ENCODE results near the gene GALE.

GRCh38 chr1:23814016-23814415 lies 13.5 kb upstream of the GALE start:
- no peak for TF ChIP-seq POLR2A (IDR thresholded peaks at IDR 0.05)
- TF ChIP-seq POLR2AphosphoS5 (IDR thresholded peaks at IDR 0.05): no peak
- no peak for TF ChIP-seq CTCF (IDR thresholded peaks at IDR 0.05)
